ENCODE results near the gene P2RY14.

GRCh38 chr3:151296226-151296625 lies 17.9 kb upstream of the P2RY14 start:
- TF ChIP-seq CTCF (IDR thresholded peaks at IDR 0.05) (no peak), POLR2AphosphoS5 (IDR thresholded peaks at IDR 0.05) (no peak), POLR2A (IDR thresholded peaks at IDR 0.05; ENCODE audit: low read depth) (no peak)

Data from esophagus muscularis mucosa (tissue), 3 donors.